GM18861 (cell line): Measurements from ENCODE around the gene BMP2K.
"Not testable (repeated sequence)": the region's sequence is repeated elsewhere in the genome, so short reads cannot be mapped to it uniquely, and the experiment has no call there.

Source experiments
- ATAC-seq: cut with Tn5 transposase; IDR thresholded peaks from one replicate; pipeline ENCODE4 v1.9.1; 2021; ENCODE audit not compliant: unreplicated experiment

The BMP2K gene

DNA sequence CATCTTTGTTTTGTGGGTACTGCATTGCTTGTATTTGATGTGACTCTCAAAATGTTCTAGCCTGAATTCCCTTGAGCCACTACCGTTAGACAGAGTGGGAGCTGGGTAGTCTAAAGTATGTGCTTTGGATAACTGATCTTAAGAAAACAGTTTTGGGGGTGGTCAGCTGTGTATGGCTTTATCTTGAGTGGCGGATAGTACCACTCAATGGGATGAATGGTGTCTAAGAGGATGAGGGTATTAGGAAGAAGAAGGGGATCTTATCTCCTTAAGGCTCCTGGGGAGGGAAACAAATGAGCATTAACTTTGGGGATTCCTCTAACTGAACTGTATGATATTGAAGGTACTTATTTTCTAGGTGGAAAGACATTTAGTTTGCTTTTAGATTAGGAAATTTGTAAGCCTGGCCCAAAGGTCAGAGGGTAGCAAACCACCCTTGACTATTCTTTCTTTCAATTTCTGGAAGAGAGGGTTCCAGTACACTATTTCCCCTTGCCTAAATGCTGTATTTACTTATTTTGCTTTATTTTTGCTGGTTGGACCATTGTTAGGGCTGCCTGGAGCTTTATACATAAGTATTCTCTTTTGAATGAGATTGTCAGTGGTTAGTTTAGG is 11.3 kb downstream of the BMP2K start:
- no peak for ATAC-seq

DNA sequence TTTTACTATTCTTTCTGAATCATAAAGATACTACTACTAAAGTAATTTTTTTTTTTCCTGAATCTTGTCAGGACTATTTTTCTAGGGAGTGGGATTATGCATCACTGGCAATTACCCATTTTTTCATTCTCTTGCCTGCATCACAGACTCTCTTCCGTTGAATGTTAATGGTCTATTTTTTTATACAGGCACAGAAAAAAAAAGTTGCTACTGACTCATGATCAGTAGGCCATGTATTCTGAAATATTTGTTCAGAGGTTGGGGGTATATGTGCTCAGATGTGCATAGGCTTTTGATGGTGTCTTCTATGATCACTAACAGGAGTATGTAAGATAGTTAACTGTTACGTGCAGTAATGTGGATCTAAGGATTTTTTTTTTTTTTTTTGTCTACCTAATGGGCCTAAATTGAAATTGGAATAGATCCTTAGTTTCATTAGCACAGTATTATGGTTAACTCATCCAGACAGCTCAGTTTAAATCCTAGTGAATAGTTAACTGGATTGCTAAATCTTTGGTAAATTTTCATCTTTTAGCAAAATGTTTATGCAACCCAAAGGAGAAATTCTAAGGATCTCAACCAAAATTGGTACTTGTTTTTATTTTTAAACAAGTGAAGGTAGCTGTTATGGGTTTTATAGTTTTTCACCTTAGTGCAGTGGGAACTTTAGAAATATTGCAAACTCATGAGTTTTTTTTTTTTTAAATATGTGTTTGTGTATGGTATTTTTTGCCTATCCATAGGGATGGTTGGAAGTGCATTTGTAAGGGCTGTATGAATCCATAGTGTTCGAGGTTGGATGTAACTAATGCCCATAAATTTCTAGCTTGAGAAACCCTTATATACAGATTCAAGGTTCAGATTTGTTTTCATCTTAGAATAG is 12.1 kb downstream of the BMP2K start:
- ATAC-seq = no peak

- not testable (repeated sequence) for ATAC-seq
These were observed 19.7 kb downstream of the BMP2K start for GRCh38 chr4:78795594-78796416.

GRCh38 chr4:78796526-78796925 is 20.4 kb downstream of the BMP2K start:
- ATAC-seq = no peak

- ATAC-seq = no peak
These were observed 21.7 kb downstream of the BMP2K start for GRCh38 chr4:78797777-78798284.

DNA sequence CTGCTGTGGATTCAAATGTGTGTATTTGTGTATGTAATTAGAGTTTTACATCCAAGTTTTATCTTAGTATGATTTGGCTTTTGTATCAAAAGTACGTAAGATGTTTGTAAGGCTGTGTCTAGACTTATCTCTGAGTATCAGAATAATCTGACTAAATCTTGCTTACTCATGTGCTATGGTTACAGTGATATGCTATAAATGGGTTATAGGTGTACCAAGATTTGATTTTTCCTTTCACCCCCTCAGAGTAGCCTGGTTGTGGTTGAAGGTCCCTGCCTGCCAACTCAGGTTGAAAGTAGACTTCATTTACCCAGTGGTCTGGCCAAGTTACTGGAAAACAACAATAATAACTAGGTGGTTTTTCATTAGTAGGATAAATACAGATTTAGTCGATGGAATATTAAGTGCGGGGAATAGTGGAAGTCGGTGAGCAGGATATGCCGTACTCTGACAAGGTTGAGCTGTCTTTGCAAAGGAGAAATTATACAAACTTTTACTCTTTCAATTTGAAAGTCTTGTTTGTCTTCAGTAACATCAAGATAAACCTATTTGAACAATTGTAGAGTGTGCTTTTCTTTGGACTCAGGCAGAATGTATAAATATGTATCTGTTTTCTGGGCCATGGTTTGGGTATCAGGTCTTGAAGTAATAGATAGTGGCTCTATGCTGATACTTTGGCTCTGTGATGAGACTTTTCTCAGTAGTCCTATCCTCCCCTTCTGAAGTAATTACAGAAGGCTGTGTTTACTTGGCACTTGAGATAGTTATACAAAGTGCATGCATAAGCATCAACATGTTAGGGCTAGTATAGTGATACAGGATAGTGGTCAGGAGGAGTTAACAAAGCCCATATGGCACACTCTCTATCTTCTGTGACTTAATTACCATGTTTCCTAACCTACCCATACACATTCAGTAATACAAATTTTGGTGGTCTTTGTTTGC is 23.7 kb downstream of the BMP2K start:
- peak; percentile 50 for ATAC-seq

- ATAC-seq = no peak
These were observed 24.8 kb downstream of the BMP2K start for GRCh38 chr4:78800965-78801364.

GRCh38 chr4:78803983-78804382 is 27.8 kb downstream of the BMP2K start:
- no peak for ATAC-seq

- ATAC-seq = no peak
These were observed 30.9 kb downstream of the BMP2K start for GRCh38 chr4:78806943-78807460.

DNA sequence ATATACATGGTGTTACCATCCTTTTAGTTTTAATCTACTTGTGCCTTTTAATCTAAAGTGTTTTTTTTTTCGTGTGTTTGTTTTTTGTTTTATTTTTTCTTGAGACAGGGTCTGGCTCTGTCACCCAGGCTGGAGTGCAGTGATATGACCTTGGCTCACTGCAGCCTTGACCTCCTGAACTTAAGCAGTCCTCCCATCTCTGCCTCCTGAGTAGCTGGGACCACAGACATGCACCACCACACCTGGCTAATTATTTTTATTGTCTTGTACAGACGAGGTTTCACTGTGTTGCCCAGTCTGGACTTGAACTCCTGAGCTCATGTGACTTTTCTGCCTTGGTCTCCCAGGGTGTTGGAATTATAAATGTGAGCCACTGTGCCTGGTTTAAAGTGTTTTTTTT is 33.1 kb downstream of the BMP2K start:
- ATAC-seq = no peak

DNA sequence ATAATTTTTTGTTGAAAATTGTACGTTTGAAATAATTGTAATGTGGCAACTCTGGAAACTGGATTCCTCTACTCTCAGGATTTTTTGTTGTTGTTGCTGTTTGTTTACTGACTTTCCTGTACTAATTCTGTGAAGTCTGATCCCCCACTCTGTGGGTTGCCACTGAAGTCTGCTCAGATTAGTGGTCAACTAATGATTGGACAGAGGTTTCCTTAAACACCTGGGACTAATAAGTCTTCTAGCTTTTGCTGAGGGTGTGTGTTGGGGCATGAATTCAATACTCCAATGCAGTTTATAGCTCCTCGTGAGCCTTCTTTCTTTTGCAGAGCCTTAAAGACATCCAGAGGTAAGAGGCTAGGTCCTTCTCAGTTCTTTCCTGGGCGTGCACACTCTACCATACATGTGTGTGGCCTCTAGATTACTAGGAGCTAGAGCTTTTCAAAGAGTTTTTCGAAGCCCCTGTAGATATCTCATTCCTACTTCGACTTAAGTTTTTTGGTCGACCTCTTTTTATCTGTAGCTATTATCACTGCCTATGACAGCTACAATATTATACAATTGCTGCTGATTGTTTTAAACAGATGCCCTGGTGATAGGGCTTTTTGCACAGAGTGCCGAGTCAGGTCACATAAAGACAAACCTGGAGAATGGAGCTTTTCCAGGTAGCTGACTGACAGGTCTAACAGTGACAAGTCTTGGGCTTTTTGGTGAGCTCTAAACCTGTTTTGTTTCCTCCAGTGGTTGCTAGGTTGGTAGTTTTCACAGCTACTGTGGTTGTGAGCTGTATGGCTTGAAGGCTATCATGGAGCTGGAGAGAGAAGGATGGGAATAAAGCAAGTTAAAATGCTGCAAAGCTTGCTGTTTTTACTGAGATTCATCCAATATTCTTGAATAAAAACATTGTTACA is 34.0 kb downstream of the BMP2K start:
- peak; percentile 56 for ATAC-seq

DNA sequence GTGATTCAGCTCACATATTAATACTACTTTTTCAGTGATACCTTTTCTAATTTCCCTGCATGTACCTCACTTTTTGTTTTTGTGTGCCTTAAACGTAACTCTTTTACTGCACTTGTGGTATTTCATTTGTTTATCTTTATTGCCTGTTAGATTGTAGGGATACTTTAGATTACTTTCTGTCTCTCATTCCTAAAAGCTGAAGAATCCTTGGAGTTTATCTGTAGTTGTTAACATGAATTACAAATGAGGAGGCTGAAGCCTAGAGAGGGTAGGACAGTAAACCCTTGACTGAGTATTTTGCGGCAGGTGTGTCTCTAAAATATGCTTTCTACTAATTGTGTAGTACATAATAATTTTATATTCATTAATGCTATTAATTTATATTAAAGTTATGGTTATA is 34.9 kb downstream of the BMP2K start:
- ATAC-seq = no peak

DNA sequence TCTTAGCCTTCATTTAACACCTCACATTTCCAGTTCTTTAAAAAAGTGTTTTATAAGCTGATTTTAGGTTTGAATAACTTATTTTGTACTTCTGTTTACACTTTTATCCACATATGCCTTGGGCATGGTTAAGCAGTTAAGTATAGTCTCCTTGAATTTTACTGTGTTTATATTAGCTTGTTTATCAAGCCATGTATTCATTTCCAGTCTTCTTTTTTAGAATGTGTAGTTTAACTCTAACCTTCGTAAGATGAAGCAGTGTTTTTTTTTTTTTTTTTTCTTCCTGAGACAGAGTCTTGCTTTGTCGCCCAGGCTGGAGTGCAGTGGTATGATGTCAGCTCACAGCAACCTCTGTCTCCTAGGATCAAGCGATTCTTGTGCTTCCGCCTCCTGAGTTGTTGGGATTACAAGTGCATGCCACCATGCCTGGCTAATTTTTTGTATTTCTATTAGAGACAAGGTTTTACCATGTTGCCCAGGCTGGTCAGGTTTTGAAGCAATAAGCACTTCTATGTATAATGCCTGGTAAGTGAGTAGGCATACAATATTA is 42.5 kb downstream of the BMP2K start:
- ATAC-seq = no peak

DNA sequence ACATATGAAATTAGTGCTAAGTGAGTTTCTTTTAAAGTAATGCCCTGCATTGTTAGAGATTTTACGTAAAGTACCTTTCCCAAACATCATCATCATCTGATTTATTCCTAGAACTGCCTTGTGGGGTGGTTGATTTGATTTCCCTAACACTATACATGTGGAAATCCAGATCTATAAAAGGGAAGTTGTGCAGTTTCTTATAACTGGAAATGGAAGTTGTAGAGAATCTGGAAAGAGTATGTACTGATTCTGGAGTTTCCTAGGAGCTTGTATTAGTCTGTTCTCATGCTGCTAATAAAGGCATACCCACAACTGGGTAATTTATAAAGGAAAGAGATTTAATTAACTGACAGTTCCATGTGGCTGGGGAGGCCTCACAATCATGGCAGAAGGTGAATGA is 47.9 kb downstream of the BMP2K start:
- ATAC-seq = no peak

GRCh38 chr4:78827191-78827590 is 51.0 kb downstream of the BMP2K start:
- no peak for ATAC-seq

DNA sequence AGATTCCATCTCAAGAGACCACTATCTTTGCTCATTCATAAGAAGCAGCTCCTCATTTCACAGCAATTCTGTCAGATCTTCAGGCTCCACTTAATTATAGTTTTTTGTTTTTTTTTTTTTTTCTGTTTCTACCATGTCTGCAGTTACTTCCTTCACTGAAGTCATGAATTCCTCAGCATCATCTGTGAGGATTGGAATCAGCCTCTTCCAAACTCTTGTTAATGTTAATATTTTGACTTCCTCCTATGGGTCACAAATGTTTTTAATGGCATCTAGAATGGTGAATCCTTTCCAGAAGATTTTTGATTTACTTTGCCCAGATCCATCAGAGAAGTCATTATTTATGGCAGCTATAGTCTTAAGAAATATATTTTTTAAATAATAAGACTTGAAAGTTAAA is 53.1 kb downstream of the BMP2K start:
- no peak for ATAC-seq

DNA sequence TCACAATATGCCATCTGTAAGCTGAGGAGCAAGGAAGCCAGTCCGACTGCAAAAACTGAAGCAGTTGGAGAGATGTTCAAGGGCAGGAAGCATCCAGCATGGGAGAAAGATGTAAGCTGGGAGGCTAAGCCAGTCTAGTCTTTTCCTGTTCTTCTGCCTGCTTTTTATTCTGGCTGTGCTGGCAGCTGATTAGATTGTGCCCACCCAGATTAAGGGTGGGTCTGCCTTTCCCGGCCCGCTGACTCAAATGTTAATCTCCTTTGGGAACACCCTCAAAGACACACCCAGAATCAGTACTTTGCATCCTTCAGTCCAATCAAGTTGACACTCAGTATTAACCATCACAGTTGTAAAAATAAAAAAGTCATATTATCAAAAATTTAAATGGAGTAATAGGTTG is 63.5 kb downstream of the BMP2K start:
- ATAC-seq = not testable (repeated sequence)

- ATAC-seq = not testable (repeated sequence)
These were observed 64.1 kb downstream of the BMP2K start for GRCh38 chr4:78840286-78840685.

DNA sequence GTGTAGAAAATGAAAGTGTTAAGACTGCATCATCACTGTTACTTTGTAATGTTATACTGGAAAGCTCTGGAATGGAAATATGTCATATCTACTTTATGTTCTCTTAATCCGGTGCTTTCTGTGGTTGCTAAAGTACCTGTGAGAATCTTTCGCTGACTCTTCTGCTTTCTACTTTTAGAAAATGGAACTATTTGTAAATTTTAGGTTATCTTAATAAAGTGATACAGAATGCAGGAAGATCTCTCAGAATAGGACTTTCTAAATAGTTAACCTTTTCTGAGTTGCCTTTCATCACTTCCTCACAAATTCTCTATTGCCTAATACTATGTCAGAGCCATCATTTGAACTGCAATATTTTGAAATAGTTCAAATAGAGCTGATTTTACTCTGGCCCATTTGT is 69.3 kb downstream of the BMP2K start:
- ATAC-seq = peak; percentile 84
